HCT116 (cell line): Measurements from ENCODE around the gene CABYR. TPM values are rescaled to one million over a fixed set of nuclear protein-coding genes. Genes with fewer than 3 reads are reported as not detected.

Source experiments
- ATAC-seq: fragments of 200-7000 bp; cut with Tn5 transposase; 2 replicates; pipeline ENCODE4 v1.9.1; 2020; ENCODE audit warnings: mild to moderate bottlenecking, moderate library complexity
- BruUV-seq: library from RNA; stranded (reverse); fragments of 400-500 nt; replicated peaks from 2 replicates; lab custom pipeline; 2021; lab: Mats Ljungman, UMichigan
- CTCF ChIA-PET: fragments of 300-600 bp; sonication (Branson Sonifier 250); formaldehyde crosslinking; loops from one replicate; lab custom pipeline; 2021; ENCODE audit warnings: antibody characterized with exemption; lab: Charles Lee
- POLR2A ChIA-PET: fragments of 300-600, 350-600 bp; sonication (Branson Sonifier 250); formaldehyde crosslinking; loops from one replicate; lab custom pipeline; 2021; ENCODE audit warnings: antibody characterized with exemption; lab: Charles Lee
- RAD21 ChIA-PET, 2 experiments: fragments of 300-600 bp; sonication (Branson Sonifier 250); formaldehyde crosslinking; loops; one replicate each; lab custom pipeline; 2023; ENCODE audit warnings: low total read pairs in 2 of 2; ENCODE audit not compliant: uncharacterized antibody in 2 of 2, unreplicated experiment in 2 of 2, low non-redundant PET in 1 of 2; lab: Charles Lee
- DNase-seq: peaks from one replicate; pipeline ENCODE4 v3.0.0-alpha.2; 2010; ENCODE audit warnings: low read depth, low spot score
- H2AFZ ChIP-seq: fragments of 200-600 bp; shearing (Covaris generic), sonication (generic); 2 replicates; pipeline ENCODE4 v1.6.1; 2017; ENCODE audit warnings: low read depth, mixed run types, mixed read lengths, antibody characterized with exemption, low read length; ENCODE audit not compliant: poor library complexity, severe bottlenecking
- H3K27ac ChIP-seq: 2 replicates; pipeline ENCODE4 v1.5.1; 2012; ENCODE audit warnings: low read depth, low read length
- H3K27me3 ChIP-seq: fragments of 200-600 bp; sonication (generic); 2 replicates; pipeline ENCODE4 v1.6.1; 2016; ENCODE audit warnings: mixed run types, low read length, mixed read lengths; ENCODE audit not compliant: insufficient read depth
- H3K36me3 ChIP-seq, 2 experiments: fragments of 200-500 bp in 1 of 2; fragments of 200-600 bp in 1 of 2; sonication (Bioruptor generic) in 1 of 2; sonication (generic) in 1 of 2; 2 replicates each; pipeline versions ENCODE4 v1.5.1 to v1.6.1; 2014 to 2016; ENCODE audit warnings: low read length in 2 of 2, inconsistent platforms in 1 of 2, mixed read lengths in 1 of 2, mixed run types in 1 of 2; ENCODE audit not compliant: insufficient read depth in 2 of 2, control insufficient read depth in 1 of 2
- H3K4me1 ChIP-seq, 2 experiments: fragments of 200-600 bp in 1 of 2; sonication (generic) in 1 of 2; 2 replicates each; pipeline versions ENCODE4 v1.5.1 to v1.6.1; 2012 to 2017; ENCODE audit warnings: low read length in 2 of 2, inconsistent platforms in 1 of 2, mild to moderate bottlenecking in 1 of 2, mixed read lengths in 1 of 2, mixed run types in 1 of 2, moderate library complexity in 1 of 2; ENCODE audit not compliant: insufficient read depth in 2 of 2, control insufficient read depth in 1 of 2
- H3K4me2 ChIP-seq: fragments of 200-600 bp; sonication (generic); 2 replicates; pipeline ENCODE4 v1.6.1; 2017; ENCODE audit warnings: mixed run types, low read length, mixed read lengths
- H3K4me3 ChIP-seq, 2 experiments: fragments of 200-600 bp in 1 of 2; sonication (generic) in 1 of 2; replicated peaks in 1 of 2; 2 replicates each; pipeline ENCODE4 v1.5.1; 2011 to 2016; ENCODE audit warnings: low read length in 2 of 2, control low read depth in 1 of 2, low read depth in 1 of 2, mild to moderate bottlenecking in 1 of 2, mixed read lengths in 1 of 2, mixed run types in 1 of 2
- H3K79me2 ChIP-seq: fragments of 200-600 bp; sonication (generic); 2 replicates; pipeline ENCODE4 v1.6.1; 2017; ENCODE audit warnings: mild to moderate bottlenecking, mixed run types, low read length, moderate library complexity, mixed read lengths; ENCODE audit not compliant: insufficient read depth
- H3K9ac ChIP-seq: fragments of 200-600 bp; sonication (generic); 2 replicates; pipeline ENCODE4 v1.6.1; 2016; ENCODE audit warnings: low read length, mixed read lengths
- H3K9me2 ChIP-seq: fragments of 200-600 bp; sonication (generic), shearing (Covaris generic); 2 replicates; pipeline ENCODE4 v1.6.1; 2017; ENCODE audit warnings: mixed run types, mild to moderate bottlenecking, moderate library complexity; ENCODE audit not compliant: insufficient read depth
- H3K9me3 ChIP-seq, 2 experiments: fragments of 200-500 bp in 1 of 2; fragments of 200-600 bp in 1 of 2; sonication (Bioruptor generic) in 1 of 2; sonication (generic) in 1 of 2; 2 replicates each; pipeline ENCODE4 v1.6.1; 2014 to 2017; ENCODE audit warnings: low read length in 2 of 2, mixed read lengths in 2 of 2, inconsistent platforms in 1 of 2, low read depth in 1 of 2, mild to moderate bottlenecking in 1 of 2, mixed run types in 1 of 2, moderate library complexity in 1 of 2; ENCODE audit not compliant: control insufficient read depth in 1 of 2, insufficient read depth in 1 of 2
- H4K20me1 ChIP-seq: fragments of 200-600 bp; sonication (generic), shearing (Covaris generic); 2 replicates; pipeline ENCODE4 v1.6.1; 2017; ENCODE audit warnings: mixed run types, mild to moderate bottlenecking, moderate library complexity; ENCODE audit not compliant: insufficient read depth
- FOSL1 ChIP-seq: IDR thresholded peaks from 2 replicates; pipeline ENCODE4 v1.6.1; 2012; ENCODE audit warnings: low read depth
- POLR2A ChIP-seq: IDR thresholded peaks from 2 replicates; pipeline ENCODE4 v1.7.0; 2011; ENCODE audit warnings: borderline replicate concordance; ENCODE audit not compliant: insufficient read depth, insufficient read length; ENCODE audit errors: extremely low read depth
- ZNF274 ChIP-seq: fragments of 200-500 bp; sonication (Bioruptor generic); IDR thresholded peaks from 2 replicates; pipeline ENCODE4 v1.6.1; 2014; ENCODE audit warnings: mild to moderate bottlenecking, low read depth, low read length, inconsistent platforms
- intact Hi-C: fragments of 100-400 bp; cut with micrococcal nuclease; formaldehyde crosslinking; loops from 2 replicates; pipeline ENCODE4 v1.10.0; 2022
- total RNA-seq: library from RNA; stranded (reverse); gene quantifications from one replicate; pipeline ENCODE4 v1.2.1, GENCODE V29; 2021; ENCODE audit not compliant: unreplicated experiment
- TF ChIP-seq, protein P1 (sequence below): IDR thresholded peaks from 2 replicates; pipeline ENCODE4 v1.6.1; 2011; ENCODE audit warnings: mild to moderate bottlenecking, low read length, moderate library complexity; ENCODE audit not compliant: insufficient replicate concordance; ENCODE audit errors: extremely low read depth
- TF ChIP-seq, protein P2 (sequence below): IDR thresholded peaks from 2 replicates; pipeline ENCODE4 v1.6.1; 2012
- TF ChIP-seq, protein P3 (sequence below), 3 experiments: fragments of 200-600 bp in 1 of 3; sonication (generic) in 1 of 3; IDR thresholded peaks in 2 of 3; conservative IDR thresholded peaks in 1 of 3; 2 replicates each; pipeline ENCODE4 v1.5.1; 2012 to 2017; ENCODE audit warnings: low read depth in 2 of 3, low read length in 2 of 3, antibody characterized with exemption in 1 of 3, borderline replicate concordance in 1 of 3, control low read depth in 1 of 3, mild to moderate bottlenecking in 1 of 3, mixed read lengths in 1 of 3, mixed run types in 1 of 3, moderate library complexity in 1 of 3; ENCODE audit not compliant: insufficient read depth in 1 of 3

Gene CABYR
- total RNA-seq, 1 experiment from 2014 or later: not detected

DNA sequence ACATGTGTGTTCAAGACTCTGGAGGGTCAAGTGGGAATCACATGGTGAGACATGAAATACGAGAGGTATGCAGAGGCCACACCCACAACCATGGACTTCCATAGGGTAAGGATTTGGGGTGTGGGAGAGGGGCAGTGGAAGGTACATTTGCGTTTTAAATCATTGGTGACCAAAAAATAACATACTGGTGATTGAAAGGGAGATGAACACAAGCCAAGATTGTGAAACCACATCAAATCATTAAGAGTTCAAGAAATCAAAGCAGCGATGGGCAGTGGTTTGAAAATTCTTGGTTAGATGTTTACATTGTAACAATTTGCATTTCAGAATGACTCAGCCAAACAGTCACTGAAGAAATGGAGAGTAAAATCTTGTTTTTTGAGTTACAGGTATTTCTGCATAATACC, 1.9 kb upstream of the CABYR start:
- BruUV-seq: no TSS peak
- CTCF ChIA-PET: no interaction called here
- intact Hi-C loops: no loop called here

DNA sequence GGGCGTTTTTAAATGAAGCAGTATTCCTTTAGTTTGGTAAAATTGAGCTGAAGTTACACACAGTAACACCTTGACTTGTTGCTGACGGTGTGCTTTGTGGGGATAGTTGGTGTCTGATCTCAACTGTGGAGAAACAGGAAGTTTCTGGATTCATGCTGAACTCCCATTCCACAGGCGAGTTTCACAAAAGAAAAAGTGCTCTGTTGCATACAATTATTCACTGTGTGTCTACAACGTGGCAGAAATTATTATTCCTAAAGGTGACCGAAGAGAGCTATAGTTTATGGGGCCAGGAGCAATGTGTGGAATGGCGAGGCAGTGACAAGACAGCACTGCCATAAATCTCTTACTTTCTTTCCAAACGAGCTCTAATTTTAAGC, 463 bp upstream of the CABYR start:
- H4K20me1 ChIP-seq: no peaks in the 10 kb centered on the region
- peaks cover 8% of the 10 kb centered on the region in 2 experiments; a peak in 3 of 4 replicates for H3K4me1 ChIP-seq
- DNase-seq: no peak
- H2AFZ ChIP-seq: no peak overlapping the region
- no peak for ATAC-seq
- no peaks in the 10 kb centered on the region for H3K27me3 ChIP-seq
- TF ChIP-seq, protein P1, sequence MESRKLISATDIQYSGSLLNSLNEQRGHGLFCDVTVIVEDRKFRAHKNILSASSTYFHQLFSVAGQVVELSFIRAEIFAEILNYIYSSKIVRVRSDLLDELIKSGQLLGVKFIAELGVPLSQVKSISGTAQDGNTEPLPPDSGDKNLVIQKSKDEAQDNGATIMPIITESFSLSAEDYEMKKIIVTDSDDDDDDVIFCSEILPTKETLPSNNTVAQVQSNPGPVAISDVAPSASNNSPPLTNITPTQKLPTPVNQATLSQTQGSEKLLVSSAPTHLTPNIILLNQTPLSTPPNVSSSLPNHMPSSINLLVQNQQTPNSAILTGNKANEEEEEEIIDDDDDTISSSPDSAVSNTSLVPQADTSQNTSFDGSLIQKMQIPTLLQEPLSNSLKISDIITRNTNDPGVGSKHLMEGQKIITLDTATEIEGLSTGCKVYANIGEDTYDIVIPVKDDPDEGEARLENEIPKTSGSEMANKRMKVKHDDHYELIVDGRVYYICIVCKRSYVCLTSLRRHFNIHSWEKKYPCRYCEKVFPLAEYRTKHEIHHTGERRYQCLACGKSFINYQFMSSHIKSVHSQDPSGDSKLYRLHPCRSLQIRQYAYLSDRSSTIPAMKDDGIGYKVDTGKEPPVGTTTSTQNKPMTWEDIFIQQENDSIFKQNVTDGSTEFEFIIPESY: no peak
- TF ChIP-seq, protein P2, sequence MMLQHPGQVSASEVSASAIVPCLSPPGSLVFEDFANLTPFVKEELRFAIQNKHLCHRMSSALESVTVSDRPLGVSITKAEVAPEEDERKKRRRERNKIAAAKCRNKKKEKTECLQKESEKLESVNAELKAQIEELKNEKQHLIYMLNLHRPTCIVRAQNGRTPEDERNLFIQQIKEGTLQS: no peak
- TF ChIP-seq POLR2A (no peak), ZNF274 (no peak), FOSL1 (no peak)
- TF ChIP-seq, protein P3, sequence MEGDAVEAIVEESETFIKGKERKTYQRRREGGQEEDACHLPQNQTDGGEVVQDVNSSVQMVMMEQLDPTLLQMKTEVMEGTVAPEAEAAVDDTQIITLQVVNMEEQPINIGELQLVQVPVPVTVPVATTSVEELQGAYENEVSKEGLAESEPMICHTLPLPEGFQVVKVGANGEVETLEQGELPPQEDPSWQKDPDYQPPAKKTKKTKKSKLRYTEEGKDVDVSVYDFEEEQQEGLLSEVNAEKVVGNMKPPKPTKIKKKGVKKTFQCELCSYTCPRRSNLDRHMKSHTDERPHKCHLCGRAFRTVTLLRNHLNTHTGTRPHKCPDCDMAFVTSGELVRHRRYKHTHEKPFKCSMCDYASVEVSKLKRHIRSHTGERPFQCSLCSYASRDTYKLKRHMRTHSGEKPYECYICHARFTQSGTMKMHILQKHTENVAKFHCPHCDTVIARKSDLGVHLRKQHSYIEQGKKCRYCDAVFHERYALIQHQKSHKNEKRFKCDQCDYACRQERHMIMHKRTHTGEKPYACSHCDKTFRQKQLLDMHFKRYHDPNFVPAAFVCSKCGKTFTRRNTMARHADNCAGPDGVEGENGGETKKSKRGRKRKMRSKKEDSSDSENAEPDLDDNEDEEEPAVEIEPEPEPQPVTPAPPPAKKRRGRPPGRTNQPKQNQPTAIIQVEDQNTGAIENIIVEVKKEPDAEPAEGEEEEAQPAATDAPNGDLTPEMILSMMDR (IDR thresholded peaks at IDR 0.05 in 2 of 3, conservative IDR thresholded peaks at IDR 0.05 in 1 of 3; ENCODE audit: borderline replicate concordance in 1 of 3, insufficient read depth in 1 of 3, low read depth in 2 of 3, low read length in 2 of 3): no peak
- H3K27ac ChIP-seq: no peak overlapping the region
- H3K9me3 ChIP-seq: no peaks in the 10 kb centered on the region
- H3K4me3 ChIP-seq: no peak overlapping the region
- H3K36me3 ChIP-seq: no peaks in the 10 kb centered on the region
- RAD21 ChIA-PET: no interaction called here
- H3K9me2 ChIP-seq: no peaks in the 10 kb centered on the region
- no peak overlapping the region for H3K9ac ChIP-seq
- intact Hi-C loops: no loop called here
- POLR2A ChIA-PET: no interaction called here
- no peaks in the 10 kb centered on the region for H3K79me2 ChIP-seq
- CTCF ChIA-PET: interaction anchor here (1.4 kb wide), 1 partner anchor 38 kb away, joined by 6 read pairs; no protein-coding TSS in a partner anchor
- H3K4me2 ChIP-seq: no peak overlapping the region
- BruUV-seq: no TSS peak

More for the DNA sequence above, 1.9 kb upstream of the CABYR start:
- Histone ChIP-seq H3K79me2 (no peaks in the 10 kb centered on the region), H3K4me1 (peaks cover 8% of the 10 kb centered on the region in 2 experiments; a peak in 3 of 4 replicates), H3K9me3 (no peaks in the 10 kb centered on the region), H3K4me2 (no peak overlapping the region), H3K4me3 (no peak overlapping the region), H3K36me3 (peaks cover 0 to 7% of the 10 kb centered on the region in 2 experiments; a peak in 1 of 4 replicates), H3K9me2 (no peaks in the 10 kb centered on the region), H3K27ac (no peak overlapping the region), H2AFZ (no peak overlapping the region), H3K9ac (no peak overlapping the region), H4K20me1 (no peaks in the 10 kb centered on the region), H3K27me3 (no peaks in the 10 kb centered on the region)
- ChIA-PET POLR2A (no interaction called here), RAD21 (no interaction called here)
- TF ChIP-seq POLR2A: no peak
- no peak for ATAC-seq
- DNase-seq: no peak
